SKM-1 (cell line): ENCODE measurements around the gene PTPRK.
"Not testable (repeated sequence)": the region's sequence is repeated elsewhere in the genome, so short reads cannot be mapped to it uniquely, and the experiment has no call there.

Source experiments
- DNase-seq: peaks from one replicate; lab custom pipeline; 2025; ENCODE audit not compliant: unreplicated experiment; lab: John Stamatoyannopoulos, UW

Gene PTPRK

GRCh38 chr6:128446497-128446896 lies 73.9 kb downstream of the PTPRK start:
- no peak for DNase-seq

- DNase-seq = no peak
Observed at GRCh38 chr6:128443553-128443952, 76.8 kb downstream of the PTPRK start.

- no peak for DNase-seq
Observed at GRCh38 chr6:128439627-128440026, 80.8 kb downstream of the PTPRK start.

GRCh38 chr6:128438393-128438792 lies 82.0 kb downstream of the PTPRK start:
- DNase-seq = no peak

GRCh38 chr6:128437685-128438084 lies 82.7 kb downstream of the PTPRK start:
- no peak for DNase-seq

GRCh38 chr6:128434752-128435151 lies 85.6 kb downstream of the PTPRK start:
- DNase-seq = not testable (repeated sequence)

GRCh38 chr6:128432394-128432793 lies 88.0 kb downstream of the PTPRK start:
- DNase-seq = no peak

- DNase-seq = no peak
Observed at GRCh38 chr6:128427139-128427538, 93.3 kb downstream of the PTPRK start.

GRCh38 chr6:128425856-128426255 lies 94.5 kb downstream of the PTPRK start:
- no peak for DNase-seq

GRCh38 chr6:128422871-128423270 lies 97.5 kb downstream of the PTPRK start:
- no peak for DNase-seq

- no peak for DNase-seq
Observed at GRCh38 chr6:128422200-128422599, 98.2 kb downstream of the PTPRK start.

GRCh38 chr6:128421788-128422187 lies 98.6 kb downstream of the PTPRK start:
- DNase-seq = no peak

GRCh38 chr6:128417698-128418097 lies 102.7 kb downstream of the PTPRK start:
- DNase-seq = no peak

GRCh38 chr6:128415387-128415786 lies 105.0 kb downstream of the PTPRK start:
- DNase-seq = no peak

GRCh38 chr6:128414943-128415342 lies 105.5 kb downstream of the PTPRK start:
- DNase-seq = no peak

GRCh38 chr6:128413291-128413690 lies 107.1 kb downstream of the PTPRK start:
- no peak for DNase-seq

GRCh38 chr6:128412680-128413079 lies 107.7 kb downstream of the PTPRK start:
- no peak for DNase-seq

GRCh38 chr6:128410584-128410983 lies 109.8 kb downstream of the PTPRK start:
- DNase-seq = no peak

- DNase-seq = no peak
Observed at GRCh38 chr6:128409003-128409402, 111.4 kb downstream of the PTPRK start.

GRCh38 chr6:128406453-128406852 lies 113.9 kb downstream of the PTPRK start:
- no peak for DNase-seq

- DNase-seq = no peak
Observed at GRCh38 chr6:128403618-128404444, 116.6 kb downstream of the PTPRK start.

- no peak for DNase-seq
Observed at GRCh38 chr6:128400875-128401274, 119.5 kb downstream of the PTPRK start.

GRCh38 chr6:128397996-128398395 lies 122.4 kb downstream of the PTPRK start:
- no peak for DNase-seq
